NOMO-1 (cell line): ENCODE results near the gene SMURF2.
"Not testable (repeated sequence)": the region's sequence is repeated elsewhere in the genome, so short reads cannot be mapped to it uniquely, and the experiment has no call there.

ENCODE experiments used
- DNase-seq, 2 experiments: peaks; one replicate each; lab custom pipeline; 2025; ENCODE audit not compliant: unreplicated experiment in 2 of 2; lab: John Stamatoyannopoulos, UW

The SMURF2 gene

DNA sequence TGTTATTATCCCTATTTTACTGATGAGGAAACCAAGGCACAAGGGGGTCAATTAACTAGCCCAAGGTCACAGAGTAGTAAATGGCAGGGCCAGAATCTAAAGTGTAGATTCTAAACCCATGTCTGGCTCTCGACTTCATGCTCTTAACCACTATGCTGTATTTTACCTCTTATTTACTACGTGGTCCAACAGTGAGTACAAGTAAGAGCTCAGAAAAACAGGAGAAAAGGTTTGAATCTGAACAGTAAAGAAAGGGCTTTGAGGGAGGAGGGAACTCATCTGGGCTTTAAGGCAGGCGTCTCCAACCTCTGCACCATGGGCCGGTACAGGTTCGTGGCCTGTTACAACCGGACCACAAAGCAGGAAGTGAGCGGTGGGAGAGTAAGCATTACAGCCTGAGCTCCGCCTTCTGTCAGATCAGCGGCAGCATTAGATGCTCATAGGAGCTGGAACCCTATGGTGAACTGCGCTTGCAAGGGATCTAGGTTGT lies 62.9 kb downstream of the SMURF2 start:
- peak in 1 of 2 experiments; percentile 4 for DNase-seq

- no peak for DNase-seq
These were observed 63.4 kb downstream of the SMURF2 start for GRCh38 chr17:64598672-64599071.

- DNase-seq: no peak
These were observed 65.1 kb downstream of the SMURF2 start for GRCh38 chr17:64596988-64597387.

GRCh38 chr17:64596439-64596838 lies 65.7 kb downstream of the SMURF2 start:
- DNase-seq: no peak

DNA sequence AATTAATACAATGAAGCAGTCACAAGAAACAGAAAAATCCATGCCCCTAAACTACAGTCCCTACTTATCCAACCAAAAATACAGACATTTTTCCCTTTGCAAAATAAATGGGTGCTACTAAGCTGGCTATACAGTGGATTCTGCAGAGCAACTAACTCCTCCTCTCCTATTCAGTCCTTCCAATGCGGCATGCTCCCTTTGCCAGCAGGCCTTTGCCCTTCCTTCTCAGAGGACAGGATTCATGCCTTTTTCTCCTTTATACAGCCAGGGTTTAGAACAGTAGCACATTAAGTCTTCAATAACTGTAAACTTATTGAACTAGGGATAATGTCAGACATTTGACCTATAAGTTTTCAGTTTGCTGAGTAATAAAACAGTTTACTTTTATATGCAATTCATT lies 70.2 kb downstream of the SMURF2 start:
- no peak for DNase-seq

DNA sequence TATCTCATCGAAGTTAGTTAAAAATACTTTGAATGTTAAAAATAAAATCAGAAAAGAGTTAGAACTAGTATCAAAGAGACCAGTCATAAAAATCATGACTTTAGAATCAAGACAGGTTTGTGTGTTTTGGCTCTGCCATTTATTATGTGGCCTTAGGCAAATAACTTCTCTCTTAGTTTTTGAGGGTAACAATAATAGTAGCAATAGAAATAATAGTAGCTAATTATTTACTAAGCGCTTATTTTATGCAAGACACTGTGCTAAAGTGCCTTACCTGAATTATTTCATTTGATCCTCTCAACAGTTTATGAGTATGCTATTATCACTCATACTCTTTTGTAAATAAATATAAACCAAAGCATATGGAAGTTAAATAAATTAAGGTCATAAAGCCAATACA lies 77.0 kb downstream of the SMURF2 start:
- no peak for DNase-seq

GRCh38 chr17:64583038-64583437 lies 79.1 kb downstream of the SMURF2 start:
- no peak for DNase-seq

DNA sequence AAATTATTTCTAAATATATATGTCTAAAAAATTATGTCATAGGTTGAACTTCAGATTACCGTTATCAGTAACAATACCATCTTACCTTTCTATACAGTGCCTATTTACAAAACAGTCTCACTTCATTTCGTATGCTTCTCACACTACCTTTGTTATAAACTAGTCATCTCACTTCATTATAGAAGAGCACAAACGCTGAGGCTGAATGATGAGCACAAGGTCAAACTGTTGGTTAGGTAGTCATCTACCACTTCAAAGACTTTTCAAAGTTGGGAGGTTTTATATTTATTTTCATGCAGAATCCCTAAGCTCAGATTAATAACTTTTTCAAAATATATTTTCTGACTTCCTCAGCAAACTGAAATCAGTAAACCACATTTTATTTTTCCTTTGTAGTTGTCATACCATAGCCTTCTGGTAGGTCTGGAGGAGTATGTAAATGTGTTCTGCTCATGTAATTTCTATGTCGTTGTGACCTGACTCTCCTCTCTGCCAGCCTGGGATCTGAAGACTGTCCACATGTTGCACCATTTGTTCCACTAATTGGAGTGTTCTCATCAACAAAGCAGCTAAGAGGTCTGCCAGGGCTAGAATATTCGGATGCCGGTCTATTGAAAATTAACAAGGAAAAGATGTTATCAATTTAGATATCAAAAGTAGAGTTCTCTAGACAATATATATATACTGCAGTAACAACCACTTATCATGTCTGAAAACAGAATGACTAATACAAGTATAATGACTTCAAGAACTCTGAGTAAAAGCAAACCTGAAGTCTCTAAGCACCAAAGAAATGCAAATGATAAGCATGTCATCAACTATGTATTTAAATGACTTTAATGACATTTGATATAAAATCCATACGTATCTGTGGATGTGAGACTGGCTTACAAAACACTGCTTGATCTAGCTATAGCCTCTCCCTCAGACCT lies 81.5 kb downstream of the SMURF2 start:
- DNase-seq: no peak

DNA sequence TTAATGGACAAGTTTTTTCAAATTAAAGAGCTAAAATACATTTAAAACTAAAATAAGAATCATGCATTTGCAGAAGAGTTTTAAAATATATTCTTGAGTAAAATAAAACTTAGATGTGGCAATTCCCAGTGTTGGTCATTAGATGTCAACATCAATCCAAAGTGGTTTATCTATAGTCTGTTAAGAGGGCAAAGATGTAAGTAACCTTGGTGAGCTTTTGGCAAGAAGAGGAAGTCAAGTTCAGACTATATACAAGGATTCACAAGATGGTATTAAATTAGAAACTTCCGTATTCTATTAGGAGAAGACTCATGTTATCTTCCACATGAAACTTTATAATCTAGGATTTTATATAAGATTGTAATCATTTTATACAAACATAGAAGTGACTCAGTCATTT lies 82.2 kb downstream of the SMURF2 start:
- DNase-seq: peak; percentile 50 to 85

DNA sequence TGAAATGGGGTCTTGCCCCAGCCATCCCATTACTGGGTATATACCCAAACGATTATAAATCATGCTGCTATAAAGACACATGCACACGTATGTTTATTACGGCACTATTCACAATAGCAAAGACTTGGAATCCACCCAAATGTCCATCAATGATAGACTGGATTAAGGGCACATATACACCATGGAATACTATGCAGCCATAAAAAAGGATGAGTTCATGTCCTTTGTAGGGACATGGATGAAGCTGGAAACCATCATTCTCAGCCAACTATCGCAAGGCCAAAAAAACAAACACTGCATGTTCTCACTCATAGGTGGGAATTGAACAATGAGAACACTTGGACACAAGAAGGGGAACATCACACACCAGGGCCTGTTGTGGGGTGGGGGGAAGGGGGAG lies 85.1 kb downstream of the SMURF2 start:
- DNase-seq: not testable (repeated sequence)

DNA sequence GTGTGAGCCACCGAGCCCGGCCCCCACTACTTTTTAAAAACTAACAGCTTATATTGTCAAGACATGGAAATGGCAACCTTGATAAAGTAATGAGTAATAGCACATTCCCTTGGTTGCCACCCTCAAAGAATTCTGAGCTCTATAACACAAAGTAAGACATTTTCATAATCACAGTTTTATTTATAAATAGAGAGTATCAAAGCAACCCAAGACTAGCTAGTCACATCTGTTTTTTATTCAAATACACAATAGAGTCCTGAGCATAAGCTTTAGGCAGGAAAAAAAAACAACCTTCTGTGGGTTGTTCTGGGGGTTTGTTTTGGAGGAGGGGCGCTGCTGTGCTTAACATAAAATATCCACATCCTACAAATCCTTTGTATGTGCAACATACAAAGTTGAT lies 86.7 kb downstream of the SMURF2 start:
- DNase-seq: no peak

DNA sequence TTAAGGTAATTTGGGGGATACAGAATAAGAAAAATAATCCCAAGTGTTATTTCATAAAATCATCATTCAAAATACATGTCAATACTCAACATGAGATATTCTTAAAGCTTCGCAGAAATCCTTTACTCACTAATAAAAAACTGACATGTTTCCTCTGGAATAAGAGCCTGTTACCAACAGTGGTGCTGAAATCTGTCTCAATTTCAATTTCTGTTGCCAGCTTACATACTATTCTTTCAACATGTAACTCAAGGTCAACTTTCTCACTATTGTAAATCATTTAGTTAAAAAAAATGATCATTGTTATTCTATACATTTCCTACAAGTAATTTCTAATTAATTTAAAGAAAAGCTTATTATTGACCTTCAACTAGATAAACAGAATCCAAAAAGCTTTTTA lies 87.5 kb downstream of the SMURF2 start:
- DNase-seq: no peak

GRCh38 chr17:64573214-64573613 lies 88.9 kb downstream of the SMURF2 start:
- DNase-seq: no peak

GRCh38 chr17:64572682-64573154 lies 89.4 kb downstream of the SMURF2 start:
- DNase-seq: no peak

DNA sequence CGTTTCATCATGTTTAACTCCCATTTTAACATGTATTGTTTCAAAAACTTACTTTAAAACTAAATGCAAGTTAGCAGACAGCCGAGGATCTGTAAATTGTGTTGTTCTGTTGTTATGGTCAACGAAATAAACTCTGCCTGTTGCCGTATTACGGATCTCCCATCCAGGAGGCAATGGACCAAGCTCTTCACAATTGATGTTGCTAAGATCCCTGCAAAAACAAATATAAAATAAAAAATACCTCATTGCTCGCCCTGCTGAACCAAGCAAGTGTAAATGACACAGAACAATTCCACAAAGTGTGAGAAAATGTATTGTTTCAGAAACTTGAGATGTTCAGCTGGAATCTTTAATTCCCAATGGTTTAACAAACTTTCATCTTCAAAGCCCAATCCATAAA lies 90.4 kb downstream of the SMURF2 start:
- no peak for DNase-seq

DNA sequence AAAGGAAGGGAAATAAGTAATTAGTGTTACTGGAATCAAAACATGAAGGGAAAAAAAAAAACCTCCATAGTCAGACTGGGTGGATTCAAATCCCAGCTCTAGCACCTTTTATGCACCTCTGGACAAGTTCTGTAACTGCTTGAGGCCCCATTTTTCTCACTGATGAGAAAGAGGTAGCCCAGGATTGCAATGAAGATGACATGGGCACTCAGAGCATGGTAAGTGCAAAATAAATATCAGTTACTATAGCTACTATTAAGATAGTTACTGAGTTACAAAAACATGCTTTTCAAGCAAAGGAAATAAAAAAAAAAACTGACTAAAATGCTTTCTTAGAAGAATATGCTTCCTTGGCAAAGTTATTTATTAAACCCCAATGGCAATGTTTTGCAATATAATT lies 96.5 kb downstream of the SMURF2 start:
- DNase-seq: no peak

DNA sequence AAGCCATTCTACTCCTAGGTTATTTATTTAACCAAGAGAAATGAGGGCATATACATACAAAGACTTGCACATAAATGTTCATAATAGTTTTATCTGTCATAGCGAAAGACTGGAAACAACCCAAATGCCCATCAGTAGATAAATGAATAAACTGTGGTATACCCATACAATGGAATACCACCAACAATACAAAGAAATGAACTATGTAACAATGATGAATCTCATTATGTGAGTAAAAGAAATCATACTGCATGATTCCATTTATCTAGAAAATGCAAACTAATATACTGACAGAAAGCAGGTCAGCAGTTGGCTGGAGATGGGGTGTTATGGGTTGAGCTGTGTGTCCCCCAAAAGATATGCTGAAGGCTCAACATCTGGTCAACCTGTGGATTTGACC lies 98.0 kb downstream of the SMURF2 start:
- DNase-seq: no peak

GRCh38 chr17:64555281-64555680 lies 106.8 kb downstream of the SMURF2 start:
- no peak for DNase-seq

- DNase-seq: no peak
These were observed 108.0 kb downstream of the SMURF2 start for GRCh38 chr17:64554028-64554637.

DNA sequence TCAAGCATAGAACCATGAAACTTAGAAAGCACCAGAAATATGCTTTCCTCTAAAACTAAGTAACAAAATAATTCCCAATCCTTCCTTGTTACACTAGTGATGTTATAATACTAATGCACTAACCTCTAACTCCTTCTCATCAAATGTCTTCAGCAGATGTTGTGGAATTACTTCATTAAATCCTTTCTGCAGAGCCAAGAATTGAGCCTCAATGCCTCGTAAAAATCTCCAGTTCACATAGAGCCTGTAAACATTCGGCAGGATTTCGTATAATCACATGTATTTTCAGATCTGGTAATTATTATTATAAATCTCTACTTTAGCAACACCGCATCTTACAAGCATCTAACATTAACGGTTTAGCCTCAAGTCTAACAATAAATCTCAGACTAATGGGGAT lies 110.6 kb downstream of the SMURF2 start:
- no peak for DNase-seq

DNA sequence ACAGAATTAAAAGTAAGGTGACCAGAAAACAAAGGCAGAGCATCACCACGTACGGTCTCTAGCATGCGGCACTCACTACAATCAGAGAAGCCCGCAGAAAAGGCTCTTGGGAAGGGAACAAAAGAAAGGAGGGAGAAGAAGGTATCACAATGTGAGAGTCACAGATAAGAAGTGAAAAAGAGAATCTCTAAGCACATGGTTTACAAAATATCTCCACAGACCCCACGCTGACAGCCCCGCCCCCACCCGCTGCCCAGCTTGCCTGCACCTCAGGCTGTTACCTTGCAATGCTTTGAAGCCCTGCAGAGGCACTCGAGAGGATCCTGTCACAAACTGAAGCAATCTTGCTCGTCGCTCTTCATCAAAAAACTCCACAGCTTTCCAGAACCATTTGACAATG lies 114.8 kb downstream of the SMURF2 start:
- no peak for DNase-seq

DNA sequence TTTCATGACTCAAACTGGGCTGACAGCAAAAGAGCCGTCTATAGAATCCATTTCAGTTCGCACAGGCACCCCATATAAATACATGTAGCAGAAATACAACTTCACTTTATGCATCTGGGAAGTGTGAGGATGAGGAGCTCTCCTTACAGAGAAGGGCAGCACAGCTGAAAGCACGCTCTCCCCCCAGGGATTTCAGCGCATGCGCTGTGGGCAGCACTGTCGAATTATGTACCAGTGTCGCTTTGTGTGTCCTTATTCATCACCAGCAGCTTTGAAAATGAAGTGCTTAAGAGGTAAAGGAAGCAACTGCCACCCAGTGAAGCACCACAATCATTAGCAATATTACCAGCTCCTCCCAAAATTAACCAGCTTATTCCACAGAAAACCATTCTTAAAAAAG lies 115.4 kb downstream of the SMURF2 start:
- no peak for DNase-seq
